ENCODE measurements around the gene RAB40C.

DNA sequence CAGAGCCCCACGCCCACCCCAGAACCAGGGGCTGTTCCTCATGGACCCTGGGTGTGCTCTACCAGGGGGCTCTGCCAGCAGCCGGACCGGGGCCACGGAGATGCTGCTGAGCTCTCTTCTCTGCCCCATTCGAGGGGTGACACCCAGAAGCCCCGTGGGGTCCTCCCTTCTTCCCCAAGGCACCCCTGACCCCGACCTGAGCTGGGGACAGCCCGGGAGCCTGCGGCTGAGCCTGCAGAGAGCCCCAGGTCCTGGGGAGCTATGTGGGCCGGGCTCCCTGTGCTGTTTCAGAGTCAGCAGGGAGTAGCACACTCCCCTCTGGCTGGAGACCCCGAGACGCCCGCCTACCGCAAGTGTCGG, 30.9 kb upstream of the RAB40C start:
- no peak for TF ChIP-seq EGR1 (IDR thresholded peaks at IDR 0.05; ENCODE audit: low read depth in 2 of 2)
- TF ChIP-seq, protein P1, sequence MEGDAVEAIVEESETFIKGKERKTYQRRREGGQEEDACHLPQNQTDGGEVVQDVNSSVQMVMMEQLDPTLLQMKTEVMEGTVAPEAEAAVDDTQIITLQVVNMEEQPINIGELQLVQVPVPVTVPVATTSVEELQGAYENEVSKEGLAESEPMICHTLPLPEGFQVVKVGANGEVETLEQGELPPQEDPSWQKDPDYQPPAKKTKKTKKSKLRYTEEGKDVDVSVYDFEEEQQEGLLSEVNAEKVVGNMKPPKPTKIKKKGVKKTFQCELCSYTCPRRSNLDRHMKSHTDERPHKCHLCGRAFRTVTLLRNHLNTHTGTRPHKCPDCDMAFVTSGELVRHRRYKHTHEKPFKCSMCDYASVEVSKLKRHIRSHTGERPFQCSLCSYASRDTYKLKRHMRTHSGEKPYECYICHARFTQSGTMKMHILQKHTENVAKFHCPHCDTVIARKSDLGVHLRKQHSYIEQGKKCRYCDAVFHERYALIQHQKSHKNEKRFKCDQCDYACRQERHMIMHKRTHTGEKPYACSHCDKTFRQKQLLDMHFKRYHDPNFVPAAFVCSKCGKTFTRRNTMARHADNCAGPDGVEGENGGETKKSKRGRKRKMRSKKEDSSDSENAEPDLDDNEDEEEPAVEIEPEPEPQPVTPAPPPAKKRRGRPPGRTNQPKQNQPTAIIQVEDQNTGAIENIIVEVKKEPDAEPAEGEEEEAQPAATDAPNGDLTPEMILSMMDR (IDR thresholded peaks at IDR 0.05; ENCODE audit: low read depth, low read length, missing input control): no peak
- TF ChIP-seq, protein P2, sequence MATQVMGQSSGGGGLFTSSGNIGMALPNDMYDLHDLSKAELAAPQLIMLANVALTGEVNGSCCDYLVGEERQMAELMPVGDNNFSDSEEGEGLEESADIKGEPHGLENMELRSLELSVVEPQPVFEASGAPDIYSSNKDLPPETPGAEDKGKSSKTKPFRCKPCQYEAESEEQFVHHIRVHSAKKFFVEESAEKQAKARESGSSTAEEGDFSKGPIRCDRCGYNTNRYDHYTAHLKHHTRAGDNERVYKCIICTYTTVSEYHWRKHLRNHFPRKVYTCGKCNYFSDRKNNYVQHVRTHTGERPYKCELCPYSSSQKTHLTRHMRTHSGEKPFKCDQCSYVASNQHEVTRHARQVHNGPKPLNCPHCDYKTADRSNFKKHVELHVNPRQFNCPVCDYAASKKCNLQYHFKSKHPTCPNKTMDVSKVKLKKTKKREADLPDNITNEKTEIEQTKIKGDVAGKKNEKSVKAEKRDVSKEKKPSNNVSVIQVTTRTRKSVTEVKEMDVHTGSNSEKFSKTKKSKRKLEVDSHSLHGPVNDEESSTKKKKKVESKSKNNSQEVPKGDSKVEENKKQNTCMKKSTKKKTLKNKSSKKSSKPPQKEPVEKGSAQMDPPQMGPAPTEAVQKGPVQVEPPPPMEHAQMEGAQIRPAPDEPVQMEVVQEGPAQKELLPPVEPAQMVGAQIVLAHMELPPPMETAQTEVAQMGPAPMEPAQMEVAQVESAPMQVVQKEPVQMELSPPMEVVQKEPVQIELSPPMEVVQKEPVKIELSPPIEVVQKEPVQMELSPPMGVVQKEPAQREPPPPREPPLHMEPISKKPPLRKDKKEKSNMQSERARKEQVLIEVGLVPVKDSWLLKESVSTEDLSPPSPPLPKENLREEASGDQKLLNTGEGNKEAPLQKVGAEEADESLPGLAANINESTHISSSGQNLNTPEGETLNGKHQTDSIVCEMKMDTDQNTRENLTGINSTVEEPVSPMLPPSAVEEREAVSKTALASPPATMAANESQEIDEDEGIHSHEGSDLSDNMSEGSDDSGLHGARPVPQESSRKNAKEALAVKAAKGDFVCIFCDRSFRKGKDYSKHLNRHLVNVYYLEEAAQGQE (IDR thresholded peaks at IDR 0.05): no peak

All from liver (tissue), 3 donors.